Endothelial cell of umbilical vein (primary cell): ENCODE measurements around the gene PIK3R6.

Experiments used
- EZH2 ChIP-seq: IDR thresholded peaks from 2 replicates; pipeline ENCODE4 v1.6.1; 2012; ENCODE audit warnings: borderline replicate concordance, low read depth, mild to moderate bottlenecking, moderate library complexity, low read length, inconsistent platforms; ENCODE audit not compliant: severe bottlenecking
- JUN ChIP-seq: IDR thresholded peaks from 2 replicates; pipeline ENCODE4 v1.6.1; 2011; ENCODE audit warnings: borderline replicate concordance, low read depth; ENCODE audit not compliant: insufficient read length, insufficient read depth
- MYC ChIP-seq: IDR thresholded peaks from one replicate; pipeline ENCODE4 v1.6.1; 2011; ENCODE audit warnings: mild to moderate bottlenecking, low read depth, low read length
- POLR2A ChIP-seq: IDR thresholded peaks from 2 replicates; pipeline ENCODE4 v1.6.1; 2012; ENCODE audit warnings: low read depth, mild to moderate bottlenecking, control low read depth, low read length
- TF ChIP-seq, protein P1 (sequence below), 2 donors: IDR thresholded peaks; 1 replicate in 1 of 2; 2 replicates in 1 of 2; pipeline ENCODE4 v1.5.1; 2011; ENCODE audit warnings: low read length in 2 of 2, mild to moderate bottlenecking in 2 of 2, moderate library complexity in 2 of 2, control low read depth in 1 of 2, inconsistent platforms in 1 of 2, low read depth in 1 of 2; ENCODE audit not compliant: insufficient read depth in 1 of 2; ENCODE audit errors: extremely low read depth in 1 of 2
- TF ChIP-seq, protein P2 (sequence below): IDR thresholded peaks from 2 replicates; pipeline ENCODE4 v1.6.1; 2011; ENCODE audit not compliant: insufficient read depth, insufficient read length

DNA sequence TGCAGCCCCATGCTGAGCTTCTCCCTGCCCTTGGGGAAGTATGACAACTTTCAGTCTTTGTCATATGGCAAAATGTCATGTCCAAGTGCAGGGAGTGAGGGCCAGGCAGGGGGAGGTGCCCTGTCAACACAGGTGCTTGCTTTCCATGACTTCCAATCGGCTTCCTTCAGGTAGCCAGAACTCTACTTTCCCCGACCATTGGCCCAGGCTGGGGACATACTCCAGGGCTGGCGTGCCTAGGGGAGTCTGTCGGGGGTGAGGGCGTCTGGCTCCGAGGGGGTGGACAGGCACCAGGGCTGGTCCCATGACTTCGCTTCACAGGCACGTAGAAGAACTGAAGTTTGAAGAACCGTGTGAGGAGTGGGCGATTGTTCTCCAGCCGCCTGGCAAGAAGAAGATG lies 19.8 kb upstream of the PIK3R6 start:
- TF ChIP-seq EZH2, result no peak
- TF ChIP-seq, protein P1, sequence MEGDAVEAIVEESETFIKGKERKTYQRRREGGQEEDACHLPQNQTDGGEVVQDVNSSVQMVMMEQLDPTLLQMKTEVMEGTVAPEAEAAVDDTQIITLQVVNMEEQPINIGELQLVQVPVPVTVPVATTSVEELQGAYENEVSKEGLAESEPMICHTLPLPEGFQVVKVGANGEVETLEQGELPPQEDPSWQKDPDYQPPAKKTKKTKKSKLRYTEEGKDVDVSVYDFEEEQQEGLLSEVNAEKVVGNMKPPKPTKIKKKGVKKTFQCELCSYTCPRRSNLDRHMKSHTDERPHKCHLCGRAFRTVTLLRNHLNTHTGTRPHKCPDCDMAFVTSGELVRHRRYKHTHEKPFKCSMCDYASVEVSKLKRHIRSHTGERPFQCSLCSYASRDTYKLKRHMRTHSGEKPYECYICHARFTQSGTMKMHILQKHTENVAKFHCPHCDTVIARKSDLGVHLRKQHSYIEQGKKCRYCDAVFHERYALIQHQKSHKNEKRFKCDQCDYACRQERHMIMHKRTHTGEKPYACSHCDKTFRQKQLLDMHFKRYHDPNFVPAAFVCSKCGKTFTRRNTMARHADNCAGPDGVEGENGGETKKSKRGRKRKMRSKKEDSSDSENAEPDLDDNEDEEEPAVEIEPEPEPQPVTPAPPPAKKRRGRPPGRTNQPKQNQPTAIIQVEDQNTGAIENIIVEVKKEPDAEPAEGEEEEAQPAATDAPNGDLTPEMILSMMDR (IDR thresholded peaks at IDR 0.05; ENCODE audit: extremely low read depth in 1 of 2, insufficient read depth in 1 of 2, low read depth in 1 of 2, low read length in 2 of 2), result no peak
- no peak for TF ChIP-seq POLR2A
- TF ChIP-seq, protein P2, sequence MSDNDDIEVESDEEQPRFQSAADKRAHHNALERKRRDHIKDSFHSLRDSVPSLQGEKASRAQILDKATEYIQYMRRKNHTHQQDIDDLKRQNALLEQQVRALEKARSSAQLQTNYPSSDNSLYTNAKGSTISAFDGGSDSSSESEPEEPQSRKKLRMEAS, result no peak
- no peak for TF ChIP-seq JUN
- TF ChIP-seq MYC, result no peak
